Measurements from ENCODE around the gene EFR3B. TPM values are rescaled to one million over a fixed set of nuclear protein-coding genes. Genes with fewer than 3 reads are reported as not detected.

Gene EFR3B
- polyA plus RNA-seq, 3 donors = not detected

DNA sequence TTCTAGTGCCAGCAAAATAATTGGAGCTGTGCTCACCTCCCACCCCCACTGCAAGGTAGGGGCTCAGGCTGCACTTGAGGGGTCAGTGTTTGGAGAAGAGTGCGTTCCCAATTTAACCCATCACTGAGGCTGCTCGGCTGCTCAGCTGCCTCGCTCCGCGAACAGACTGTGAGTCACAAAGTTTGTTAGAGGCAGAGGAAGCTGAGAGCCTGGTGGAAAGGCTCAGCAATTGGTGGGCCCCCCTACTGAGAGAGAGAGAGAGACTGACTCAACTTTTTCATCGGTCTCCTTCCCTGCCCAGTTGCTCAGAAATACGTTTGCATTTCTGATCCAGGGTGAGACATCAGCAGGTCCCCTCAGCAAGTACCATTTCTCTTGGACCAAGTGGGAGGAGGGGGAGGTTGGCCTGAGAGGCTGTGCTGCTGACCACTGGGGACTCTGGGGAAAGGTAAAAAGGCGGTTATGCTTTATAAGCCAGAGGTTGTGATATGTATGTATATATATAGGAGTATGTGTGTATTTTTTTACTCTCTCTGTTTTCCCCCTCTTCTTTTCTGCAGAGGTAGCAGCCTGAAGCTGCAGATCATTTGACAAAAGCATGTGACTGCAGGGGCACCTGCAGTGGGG, 1.5 kb downstream of the EFR3B start:
- peak; percentile 26 to 54 (median 46) for DNase-seq
- H3K9ac ChIP-seq (ENCODE audit: insufficient read depth, low read length, poor library complexity, severe bottlenecking) = no peak overlapping the region
- 0% methylated on average over 4 of the region's 8 CpGs for WGBS (ENCODE audit: insufficient coverage)

DNA sequence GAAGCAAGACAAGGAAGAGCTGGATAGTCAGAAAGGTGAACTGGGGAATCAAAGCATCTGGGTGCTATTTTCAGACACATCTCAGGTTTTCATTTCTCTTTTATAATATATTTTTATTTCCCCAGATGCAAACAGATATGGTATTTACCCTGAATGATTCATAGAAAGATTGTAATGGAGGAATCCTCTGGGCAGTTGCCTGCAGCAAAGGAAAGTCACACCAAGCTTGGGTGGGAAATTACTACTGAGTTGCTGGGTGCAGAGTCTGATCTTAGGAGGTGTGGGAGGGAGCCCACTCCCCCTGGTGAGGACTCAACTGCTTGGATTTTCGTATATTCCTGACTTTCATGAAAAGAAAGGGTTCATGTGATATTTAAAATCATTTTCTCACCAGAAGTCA, 2.1 kb downstream of the EFR3B start:
- TF ChIP-seq, protein P1, sequence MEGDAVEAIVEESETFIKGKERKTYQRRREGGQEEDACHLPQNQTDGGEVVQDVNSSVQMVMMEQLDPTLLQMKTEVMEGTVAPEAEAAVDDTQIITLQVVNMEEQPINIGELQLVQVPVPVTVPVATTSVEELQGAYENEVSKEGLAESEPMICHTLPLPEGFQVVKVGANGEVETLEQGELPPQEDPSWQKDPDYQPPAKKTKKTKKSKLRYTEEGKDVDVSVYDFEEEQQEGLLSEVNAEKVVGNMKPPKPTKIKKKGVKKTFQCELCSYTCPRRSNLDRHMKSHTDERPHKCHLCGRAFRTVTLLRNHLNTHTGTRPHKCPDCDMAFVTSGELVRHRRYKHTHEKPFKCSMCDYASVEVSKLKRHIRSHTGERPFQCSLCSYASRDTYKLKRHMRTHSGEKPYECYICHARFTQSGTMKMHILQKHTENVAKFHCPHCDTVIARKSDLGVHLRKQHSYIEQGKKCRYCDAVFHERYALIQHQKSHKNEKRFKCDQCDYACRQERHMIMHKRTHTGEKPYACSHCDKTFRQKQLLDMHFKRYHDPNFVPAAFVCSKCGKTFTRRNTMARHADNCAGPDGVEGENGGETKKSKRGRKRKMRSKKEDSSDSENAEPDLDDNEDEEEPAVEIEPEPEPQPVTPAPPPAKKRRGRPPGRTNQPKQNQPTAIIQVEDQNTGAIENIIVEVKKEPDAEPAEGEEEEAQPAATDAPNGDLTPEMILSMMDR (IDR thresholded peaks at IDR 0.05) = no peak
- Histone ChIP-seq H2AFZ (ENCODE audit: insufficient read depth, low read depth, low read length, poor library complexity, severe bottlenecking) (no peak overlapping the region), H3K4me1 (ENCODE audit: control insufficient read depth in 1 of 2, insufficient read depth in 2 of 2, low read length in 2 of 2) (peaks cover 18 to 20% of the 10 kb centered on the region in 2 donors), H3K79me2 (ENCODE audit: insufficient read depth, low read length) (no peaks in the 10 kb centered on the region), H3K4me3 (replicated peaks in 1 of 3; ENCODE audit: low read depth in 2 of 3, low read length in 3 of 3) (no peak overlapping the region), H3K4me2 (replicated peaks; ENCODE audit: extremely low read depth, low read length, poor library complexity, severe bottlenecking) (no peak overlapping the region), H4K20me1 (ENCODE audit: insufficient read depth, low read length) (no peaks in the 10 kb centered on the region), H3K27me3 (ENCODE audit: control insufficient read depth in 2 of 2, insufficient read depth in 2 of 2, low read length in 2 of 2) (peaks cover 28 to 52% of the 10 kb centered on the region in 2 donors), H3K9me3 (replicated peaks in 1 of 2; ENCODE audit: control insufficient read depth in 1 of 2, insufficient read depth in 1 of 2, low read length in 2 of 2) (peaks cover 0 to 6% of the 10 kb centered on the region in 2 donors), H3K36me3 (replicated peaks in 1 of 2; ENCODE audit: control insufficient read depth in 1 of 2, insufficient read depth in 2 of 2, low read length in 2 of 2) (no peaks in the 10 kb centered on the region), H3K27ac (ENCODE audit: low read depth in 1 of 2, low read length in 2 of 2) (no peak overlapping the region), H3K9ac (ENCODE audit: insufficient read depth, low read length, poor library complexity, severe bottlenecking) (no peak overlapping the region)
- peaks cover 54 to 71% (median 55%) of the 10 kb centered on the region in 3 donors for H3K27me3 Mint-ChIP-seq (ENCODE audit: low read depth in 3 of 3)
- H3K27ac Mint-ChIP-seq = no peak overlapping the region
- H3K9me3 Mint-ChIP-seq = peaks cover 0 to 15% (median 0%) of the 10 kb centered on the region in 7 donors
- H3K4me3 Mint-ChIP-seq = peak overlapping the region in 1 of 2 donors; percentile 92
- H3K4me1 Mint-ChIP-seq = peaks cover 24% of the 10 kb centered on the region
- H3K36me3 Mint-ChIP-seq = peaks cover 0 to 6% of the 10 kb centered on the region in 2 donors
- intact Hi-C loops (cut with micrococcal nuclease) = loop anchor here (5.0 to 10.0 kb wide), 4 partner anchors 67 to 249 kb away; partner anchors contain the start of genes CENPO (in 1 of the 2), DNAJC27 (in 1 of the 2) and PTRHD1 (in 1 of the 2)
- WGBS (ENCODE audit: insufficient coverage) = no CpG with 5 or more reads among the region's 1 CpG
- no peak for DNase-seq

More for the DNA sequence above, 1.5 kb downstream of the EFR3B start:
- Histone ChIP-seq H3K4me2 (replicated peaks; ENCODE audit: extremely low read depth, low read length, poor library complexity, severe bottlenecking) (peak overlapping the region; percentile 99), H3K4me1 (ENCODE audit: control insufficient read depth in 1 of 2, insufficient read depth in 2 of 2, low read length in 2 of 2) (peaks cover 18 to 20% of the 10 kb centered on the region in 2 donors), H3K27me3 (ENCODE audit: control insufficient read depth in 2 of 2, insufficient read depth in 2 of 2, low read length in 2 of 2) (peaks cover 28 to 52% of the 10 kb centered on the region in 2 donors), H3K9me3 (replicated peaks in 1 of 2; ENCODE audit: control insufficient read depth in 1 of 2, insufficient read depth in 1 of 2, low read length in 2 of 2) (peaks cover 0 to 6% of the 10 kb centered on the region in 2 donors), H2AFZ (ENCODE audit: insufficient read depth, low read depth, low read length, poor library complexity, severe bottlenecking) (peak overlapping the region; percentile 84), H3K36me3 (replicated peaks in 1 of 2; ENCODE audit: control insufficient read depth in 1 of 2, insufficient read depth in 2 of 2, low read length in 2 of 2) (no peaks in the 10 kb centered on the region), H4K20me1 (ENCODE audit: insufficient read depth, low read length) (no peaks in the 10 kb centered on the region), H3K4me3 (replicated peaks in 1 of 3; ENCODE audit: low read depth in 2 of 3, low read length in 3 of 3) (peak overlapping the region in 1 of 3 experiments; percentile 81), H3K27ac (ENCODE audit: low read depth in 1 of 2, low read length in 2 of 2) (no peak overlapping the region), H3K79me2 (ENCODE audit: insufficient read depth, low read length) (no peaks in the 10 kb centered on the region)
- intact Hi-C loops (cut with micrococcal nuclease) = loop anchor here (5.0 to 10.0 kb wide), 4 partner anchors 66 to 249 kb away; partner anchors contain the start of genes CENPO (in 1 of the 2), DNAJC27 (in 1 of the 2) and PTRHD1 (in 1 of the 2)
- H3K9me3 Mint-ChIP-seq = peaks cover 0 to 15% (median 0%) of the 10 kb centered on the region in 7 donors
- peak overlapping the region in 1 of 7 donors; percentile 43 for H3K27ac Mint-ChIP-seq
- H3K36me3 Mint-ChIP-seq = peaks cover 0 to 6% of the 10 kb centered on the region in 2 donors
- H3K4me3 Mint-ChIP-seq = peak overlapping the region; percentile 77 to 92
- TF ChIP-seq, protein P1 (IDR thresholded peaks at IDR 0.05) = no peak
- H3K4me1 Mint-ChIP-seq = peaks cover 24% of the 10 kb centered on the region
- peaks cover 53 to 71% (median 54%) of the 10 kb centered on the region in 3 donors for H3K27me3 Mint-ChIP-seq (ENCODE audit: low read depth in 3 of 3)
